Eye (tissue), 1 donor: ENCODE measurements around the gene PDE11A.

ENCODE experiments used
- DNase-seq: peaks from one replicate; pipeline ENCODE4 v3.0.0-alpha.2; 2015

The PDE11A gene

GRCh38 chr2:177592945-177593344 is 479.6 kb downstream of the PDE11A start:
- DNase-seq, result no peak

- DNase-seq, result no peak
Observed at GRCh38 chr2:177592397-177592796, 480.2 kb downstream of the PDE11A start.

GRCh38 chr2:177589186-177589585 is 483.4 kb downstream of the PDE11A start:
- no peak for DNase-seq

- DNase-seq, result no peak
Observed at GRCh38 chr2:177588671-177589070, 483.9 kb downstream of the PDE11A start.

GRCh38 chr2:177587371-177587770 is 485.2 kb downstream of the PDE11A start:
- DNase-seq, result no peak

GRCh38 chr2:177586154-177586553 is 486.4 kb downstream of the PDE11A start:
- no peak for DNase-seq

GRCh38 chr2:177585234-177585863 is 487.2 kb downstream of the PDE11A start:
- peak; percentile 47 for DNase-seq

GRCh38 chr2:177584030-177584692 is 488.4 kb downstream of the PDE11A start:
- DNase-seq, result no peak

- DNase-seq, result no peak
Observed at GRCh38 chr2:177582000-177582399, 490.6 kb downstream of the PDE11A start.

GRCh38 chr2:177579486-177580036 is 493.0 kb downstream of the PDE11A start:
- DNase-seq, result no peak

- DNase-seq, result no peak
Observed at GRCh38 chr2:177578454-177578853, 494.1 kb downstream of the PDE11A start.

GRCh38 chr2:177577075-177577474 is 495.5 kb downstream of the PDE11A start:
- DNase-seq, result no peak

GRCh38 chr2:177575358-177575757 is 497.2 kb downstream of the PDE11A start:
- no peak for DNase-seq

- DNase-seq, result no peak
Observed at GRCh38 chr2:177574356-177574755, 498.2 kb downstream of the PDE11A start.
